ENCODE measurements around the gene CLEC4M. TPM values are rescaled to one million over a fixed set of nuclear protein-coding genes. Genes with fewer than 3 reads are reported as not detected.

CLEC4M gene
- total and polyA plus RNA-seq, 2 of the 8 experiments (the other 6 are each of a cell fraction or from before 2014, with no cell fraction given) = not detected

DNA sequence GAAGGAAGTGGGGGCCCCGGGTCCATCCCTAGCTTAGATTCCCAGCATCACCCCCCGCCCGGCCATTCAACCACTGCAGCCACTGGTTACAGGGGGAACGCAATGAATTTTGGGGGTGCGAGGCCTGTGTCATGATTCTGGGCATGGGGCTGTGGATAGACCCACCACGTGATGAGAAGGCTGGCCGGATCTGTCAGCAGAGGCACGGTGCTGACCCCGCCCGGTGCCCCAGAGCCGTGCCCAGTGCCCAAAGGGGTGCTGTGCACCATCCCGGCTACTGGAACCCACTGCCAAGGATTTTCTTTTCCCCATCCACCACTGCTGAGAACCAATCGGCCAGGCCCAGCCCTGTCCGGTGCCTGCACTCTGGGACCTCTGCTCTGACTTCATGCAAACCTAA, 27.4 kb downstream of the CLEC4M start:
- Histone ChIP-seq H3K79me1 (ENCODE audit: low read depth, low read length) (no peaks in the 10 kb centered on the region), H3K23ac (ENCODE audit: insufficient read length) (no peak overlapping the region), H2BK15ac (ENCODE audit: low read length) (no peak overlapping the region), H3K9me3 (ENCODE audit: insufficient read depth in 2 of 2, low read depth in 1 of 2, low read length in 1 of 2) (no peaks in the 10 kb centered on the region), H3K4ac (replicated peaks; ENCODE audit: insufficient read length, low read depth, low read length) (no peak overlapping the region), H3K79me2 (ENCODE audit: control insufficient read depth in 1 of 2, insufficient read depth in 2 of 2, low read length in 2 of 2) (no peaks in the 10 kb centered on the region), H3K14ac (ENCODE audit: insufficient read length) (no peak overlapping the region), H2AK5ac (ENCODE audit: low read depth, low read length) (no peak overlapping the region), H3K36me3 (ENCODE audit: control insufficient read depth in 2 of 4, insufficient read depth in 4 of 4, low read length in 3 of 4) (no peaks in the 10 kb centered on the region), H4K8ac (ENCODE audit: extremely low read depth, insufficient read depth, low read length) (no peak overlapping the region), H2BK20ac (ENCODE audit: low read length) (no peak overlapping the region), H3K4me1 (replicated peaks in 1 of 4; ENCODE audit: control insufficient read depth in 3 of 4, insufficient read depth in 4 of 4, low read length in 3 of 4) (peaks cover 0 to 19% (median 12%) of the 10 kb centered on the region in 4 experiments; a peak in 6 of 7 replicates), H3K4me2 (ENCODE audit: insufficient read depth in 1 of 2, low read depth in 2 of 2, low read length in 2 of 2) (no peak overlapping the region; a peak in 1 of 4 replicates), H3K9ac (replicated peaks in 1 of 4; ENCODE audit: extremely low read depth in 1 of 4, low read depth in 3 of 4, low read length in 3 of 4) (no peak overlapping the region), H3K18ac (ENCODE audit: extremely low read depth, low read length) (no peak overlapping the region), H3K27ac (ENCODE audit: low read depth, low read length) (no peak overlapping the region), H4K20me1 (replicated peaks in 1 of 2; ENCODE audit: control insufficient read depth in 1 of 2, insufficient read depth in 2 of 2, low read length in 2 of 2) (peaks cover 0 to 2% of the 10 kb centered on the region in 2 experiments), H4K91ac (replicated peaks; ENCODE audit: insufficient read length, low read length) (no peak overlapping the region), H3K23me2 (ENCODE audit: low read depth, low read length) (peaks cover 15% of the 10 kb centered on the region), H3K27me3 (replicated peaks in 1 of 4; ENCODE audit: control insufficient read depth in 3 of 4, extremely low read depth in 1 of 4, insufficient read depth in 3 of 4, low read length in 3 of 4) (peaks cover 13 to 35% (median 29%) of the 10 kb centered on the region in 4 experiments), H4K5ac (ENCODE audit: insufficient read length, low read depth, low read length) (no peak overlapping the region), H2BK120ac (replicated peaks; ENCODE audit: low read depth, low read length) (no peak overlapping the region), H2BK12ac (ENCODE audit: low read depth, low read length) (no peak overlapping the region), H2BK5ac (ENCODE audit: low read depth, low read length) (no peak overlapping the region), H2AFZ (ENCODE audit: low read length) (no peak overlapping the region), H3K56ac (replicated peaks; ENCODE audit: insufficient read length, low read depth, low read length) (no peak overlapping the region), H3K4me3 (ENCODE audit: extremely low read depth in 1 of 4, insufficient read depth in 2 of 4, low read depth in 3 of 4, low read length in 4 of 4) (no peak overlapping the region)
- FAIRE-seq (no peak), DNase-seq (ENCODE audit: low read depth in 1 of 2, low spot score in 2 of 2) (no peak)
- ChIA-PET POLR2A (ENCODE audit: partially characterized antibody) (interaction anchor here (4.0 kb wide), 1 partner anchor 10 kb away, joined by 13 read pairs; no protein-coding TSS in a partner anchor), CTCF (ENCODE audit: partially characterized antibody) (interaction anchor here (0.7 to 2.1 kb wide), 7 partner anchors 9 to 223 kb away, joined by 3 to 12 read pairs (median 3); partner anchors contain the start of gene TRAPPC5)
- WGBS, 2 experiments (ENCODE audit: extremely low coverage in 1 of 2, insufficient coverage in 1 of 2, insufficient read length in 1 of 2, insufficient replicate concordance in 2 of 2, low coverage in 1 of 2, low lambda C conversion rate in 2 of 2, missing lambda C conversion rate in 1 of 2) = 89% methylated on average over 14 of the region's 14 CpGs; no CpG with 5 or more reads in 1 of the 2 experiments
- no peak for TF ChIP-seq YY1 (IDR thresholded peaks at IDR 0.05; ENCODE audit: low read depth, low read length)

Data from H1 (cell line).